Stimulated activated CD4-positive, alpha-beta T cell treated with anti-CD3 and anti-CD28 coated beads, Interleukin-1b, Interleukin-23, amount 100 ng/mL, for 4 hours (primary cell): ENCODE data around the gene C19orf81.
"Not testable (repeated sequence)": the region's sequence is repeated elsewhere in the genome, so short reads cannot be mapped to it uniquely, and the experiment has no call there.

Experiments
- DNase-seq, 2 donors: peaks; one replicate each; pipeline ENCODE4 v3.0.0-alpha.2; 2020; ENCODE audit warnings: low read depth in 2 of 2

The C19orf81 gene

GRCh38 chr19:50649433-50650391 lies at the start of gene C19orf81:
Gene C19orf81, plus strand, starts transcription at chr19:50649445. Its CDS starts 0 bp downstream, at chr19:50649445.
- DNase-seq: no peak

- no peak for DNase-seq
Observed at GRCh38 chr19:50601407-50602088, 47.7 kb upstream of the C19orf81 start.

GRCh38 chr19:50602089-50602422 lies 47.2 kb upstream of the C19orf81 start:
- DNase-seq: no peak

- no peak for DNase-seq
Observed at GRCh38 chr19:50602496-50602895, 46.7 kb upstream of the C19orf81 start.

GRCh38 chr19:50602935-50603334 lies 46.3 kb upstream of the C19orf81 start:
- no peak for DNase-seq

- not testable (repeated sequence) for DNase-seq
Observed at GRCh38 chr19:50604264-50605073, 44.8 kb upstream of the C19orf81 start.

GRCh38 chr19:50606059-50606836 lies 43.0 kb upstream of the C19orf81 start:
- not testable (repeated sequence) for DNase-seq

- DNase-seq: no peak
Observed at GRCh38 chr19:50607388-50607787, 41.9 kb upstream of the C19orf81 start.

GRCh38 chr19:50607874-50608785 lies 41.1 kb upstream of the C19orf81 start:
- peak; percentile 36 to 70 for DNase-seq

- not testable (repeated sequence) for DNase-seq
Observed at GRCh38 chr19:50612504-50613404, 36.5 kb upstream of the C19orf81 start.

- DNase-seq: not testable (repeated sequence)
Observed at GRCh38 chr19:50618379-50618778, 30.9 kb upstream of the C19orf81 start.

- DNase-seq: not testable (repeated sequence)
Observed at GRCh38 chr19:50619184-50619583, 30.1 kb upstream of the C19orf81 start.

- not testable (repeated sequence) for DNase-seq
Observed at GRCh38 chr19:50620394-50620906, 28.8 kb upstream of the C19orf81 start.

GRCh38 chr19:50624949-50625600 lies 24.2 kb upstream of the C19orf81 start:
- DNase-seq: no peak

- no peak for DNase-seq
Observed at GRCh38 chr19:50626011-50626410, 23.2 kb upstream of the C19orf81 start.

- DNase-seq: no peak
Observed at GRCh38 chr19:50626795-50627194, 22.4 kb upstream of the C19orf81 start.

GRCh38 chr19:50628146-50628545 lies 21.1 kb upstream of the C19orf81 start:
- DNase-seq: no peak

GRCh38 chr19:50628551-50628950 lies 20.7 kb upstream of the C19orf81 start:
- DNase-seq: no peak
